ENCODE data around the gene SLC30A2. TPM values are rescaled to one million over a fixed set of nuclear protein-coding genes. Genes with fewer than 3 reads are reported as not detected.

The SLC30A2 gene
- total and polyA plus RNA-seq, 2 of the 13 experiments (the other 11 are each of a cell fraction or from before 2014, with no cell fraction given) = not detected

DNA sequence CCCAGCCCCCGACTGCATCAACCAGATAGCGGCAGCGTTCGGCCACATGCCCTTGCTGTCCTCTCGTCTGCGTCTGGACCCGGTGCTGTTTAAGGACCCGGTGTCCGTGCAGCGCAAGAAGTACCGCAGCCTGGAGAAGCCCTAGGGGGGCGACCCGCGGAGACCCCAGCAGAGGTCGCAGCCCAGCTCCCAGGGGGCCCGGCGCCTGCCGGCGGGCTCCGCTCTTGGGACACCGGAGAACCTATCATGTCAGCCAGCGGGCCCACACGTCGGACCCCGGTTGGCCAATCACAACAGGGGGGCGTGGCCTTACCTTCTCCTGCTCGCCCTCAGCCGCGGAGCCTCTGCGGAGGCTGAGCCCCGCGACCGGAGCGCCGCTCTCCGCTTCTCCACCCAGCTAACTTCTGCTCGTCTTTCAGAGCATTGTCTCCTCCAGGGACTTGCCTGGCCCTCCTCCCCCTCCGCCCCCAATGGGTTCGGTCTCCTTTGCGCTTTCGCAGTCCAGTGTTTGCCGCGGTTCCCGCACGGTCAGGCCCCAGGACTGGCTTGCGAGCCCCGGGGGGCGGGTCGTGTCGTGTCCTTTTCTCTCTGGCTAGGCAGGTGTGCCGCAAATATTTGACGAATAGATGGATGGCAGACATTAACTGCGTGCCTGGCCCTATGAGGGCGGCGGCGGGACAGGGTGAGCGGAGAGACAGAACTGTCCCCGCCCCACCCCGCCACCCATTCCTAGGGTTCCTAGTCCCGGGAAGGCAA lies 10.5 kb downstream of the SLC30A2 start (continued):
- TF ChIP-seq, protein P1, sequence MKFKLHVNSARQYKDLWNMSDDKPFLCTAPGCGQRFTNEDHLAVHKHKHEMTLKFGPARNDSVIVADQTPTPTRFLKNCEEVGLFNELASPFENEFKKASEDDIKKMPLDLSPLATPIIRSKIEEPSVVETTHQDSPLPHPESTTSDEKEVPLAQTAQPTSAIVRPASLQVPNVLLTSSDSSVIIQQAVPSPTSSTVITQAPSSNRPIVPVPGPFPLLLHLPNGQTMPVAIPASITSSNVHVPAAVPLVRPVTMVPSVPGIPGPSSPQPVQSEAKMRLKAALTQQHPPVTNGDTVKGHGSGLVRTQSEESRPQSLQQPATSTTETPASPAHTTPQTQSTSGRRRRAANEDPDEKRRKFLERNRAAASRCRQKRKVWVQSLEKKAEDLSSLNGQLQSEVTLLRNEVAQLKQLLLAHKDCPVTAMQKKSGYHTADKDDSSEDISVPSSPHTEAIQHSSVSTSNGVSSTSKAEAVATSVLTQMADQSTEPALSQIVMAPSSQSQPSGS (CRISPR knock-in tag; IDR thresholded peaks at IDR 0.05) = no peak
- no peak for TF ChIP-seq NFKBIZ (CRISPR knock-in tag; IDR thresholded peaks at IDR 0.05)
- TF ChIP-seq, protein P2, sequence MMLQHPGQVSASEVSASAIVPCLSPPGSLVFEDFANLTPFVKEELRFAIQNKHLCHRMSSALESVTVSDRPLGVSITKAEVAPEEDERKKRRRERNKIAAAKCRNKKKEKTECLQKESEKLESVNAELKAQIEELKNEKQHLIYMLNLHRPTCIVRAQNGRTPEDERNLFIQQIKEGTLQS (CRISPR knock-in tag; IDR thresholded peaks at IDR 0.05) = no peak
- TF ChIP-seq WIZ (CRISPR knock-in tag; IDR thresholded peaks at IDR 0.05) = no peak
- TF ChIP-seq, protein P3, sequence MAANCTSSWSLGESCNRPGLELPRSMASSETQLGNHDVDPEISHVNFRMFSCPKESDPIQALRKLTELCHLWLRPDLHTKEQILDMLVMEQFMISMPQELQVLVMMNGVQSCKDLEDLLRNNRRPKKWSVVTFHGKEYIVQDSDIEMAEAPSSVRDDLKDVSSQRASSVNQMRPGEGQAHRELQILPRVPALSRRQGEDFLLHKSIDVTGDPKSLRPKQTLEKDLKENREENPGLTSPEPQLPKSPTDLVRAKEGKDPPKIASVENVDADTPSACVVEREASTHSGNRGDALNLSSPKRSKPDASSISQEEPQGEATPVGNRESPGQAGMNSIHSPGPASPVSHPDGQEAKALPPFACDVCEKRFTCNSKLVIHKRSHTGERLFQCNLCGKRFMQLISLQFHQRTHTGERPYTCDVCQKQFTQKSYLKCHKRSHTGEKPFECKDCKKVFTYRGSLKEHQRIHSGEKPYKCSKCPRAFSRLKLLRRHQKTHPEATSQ (CRISPR knock-in tag; IDR thresholded peaks at IDR 0.05; ENCODE audit: borderline replicate concordance) = no peak
- no peak for TF ChIP-seq PITX1 (CRISPR knock-in tag; IDR thresholded peaks at IDR 0.05)
- TF ChIP-seq, protein P4, sequence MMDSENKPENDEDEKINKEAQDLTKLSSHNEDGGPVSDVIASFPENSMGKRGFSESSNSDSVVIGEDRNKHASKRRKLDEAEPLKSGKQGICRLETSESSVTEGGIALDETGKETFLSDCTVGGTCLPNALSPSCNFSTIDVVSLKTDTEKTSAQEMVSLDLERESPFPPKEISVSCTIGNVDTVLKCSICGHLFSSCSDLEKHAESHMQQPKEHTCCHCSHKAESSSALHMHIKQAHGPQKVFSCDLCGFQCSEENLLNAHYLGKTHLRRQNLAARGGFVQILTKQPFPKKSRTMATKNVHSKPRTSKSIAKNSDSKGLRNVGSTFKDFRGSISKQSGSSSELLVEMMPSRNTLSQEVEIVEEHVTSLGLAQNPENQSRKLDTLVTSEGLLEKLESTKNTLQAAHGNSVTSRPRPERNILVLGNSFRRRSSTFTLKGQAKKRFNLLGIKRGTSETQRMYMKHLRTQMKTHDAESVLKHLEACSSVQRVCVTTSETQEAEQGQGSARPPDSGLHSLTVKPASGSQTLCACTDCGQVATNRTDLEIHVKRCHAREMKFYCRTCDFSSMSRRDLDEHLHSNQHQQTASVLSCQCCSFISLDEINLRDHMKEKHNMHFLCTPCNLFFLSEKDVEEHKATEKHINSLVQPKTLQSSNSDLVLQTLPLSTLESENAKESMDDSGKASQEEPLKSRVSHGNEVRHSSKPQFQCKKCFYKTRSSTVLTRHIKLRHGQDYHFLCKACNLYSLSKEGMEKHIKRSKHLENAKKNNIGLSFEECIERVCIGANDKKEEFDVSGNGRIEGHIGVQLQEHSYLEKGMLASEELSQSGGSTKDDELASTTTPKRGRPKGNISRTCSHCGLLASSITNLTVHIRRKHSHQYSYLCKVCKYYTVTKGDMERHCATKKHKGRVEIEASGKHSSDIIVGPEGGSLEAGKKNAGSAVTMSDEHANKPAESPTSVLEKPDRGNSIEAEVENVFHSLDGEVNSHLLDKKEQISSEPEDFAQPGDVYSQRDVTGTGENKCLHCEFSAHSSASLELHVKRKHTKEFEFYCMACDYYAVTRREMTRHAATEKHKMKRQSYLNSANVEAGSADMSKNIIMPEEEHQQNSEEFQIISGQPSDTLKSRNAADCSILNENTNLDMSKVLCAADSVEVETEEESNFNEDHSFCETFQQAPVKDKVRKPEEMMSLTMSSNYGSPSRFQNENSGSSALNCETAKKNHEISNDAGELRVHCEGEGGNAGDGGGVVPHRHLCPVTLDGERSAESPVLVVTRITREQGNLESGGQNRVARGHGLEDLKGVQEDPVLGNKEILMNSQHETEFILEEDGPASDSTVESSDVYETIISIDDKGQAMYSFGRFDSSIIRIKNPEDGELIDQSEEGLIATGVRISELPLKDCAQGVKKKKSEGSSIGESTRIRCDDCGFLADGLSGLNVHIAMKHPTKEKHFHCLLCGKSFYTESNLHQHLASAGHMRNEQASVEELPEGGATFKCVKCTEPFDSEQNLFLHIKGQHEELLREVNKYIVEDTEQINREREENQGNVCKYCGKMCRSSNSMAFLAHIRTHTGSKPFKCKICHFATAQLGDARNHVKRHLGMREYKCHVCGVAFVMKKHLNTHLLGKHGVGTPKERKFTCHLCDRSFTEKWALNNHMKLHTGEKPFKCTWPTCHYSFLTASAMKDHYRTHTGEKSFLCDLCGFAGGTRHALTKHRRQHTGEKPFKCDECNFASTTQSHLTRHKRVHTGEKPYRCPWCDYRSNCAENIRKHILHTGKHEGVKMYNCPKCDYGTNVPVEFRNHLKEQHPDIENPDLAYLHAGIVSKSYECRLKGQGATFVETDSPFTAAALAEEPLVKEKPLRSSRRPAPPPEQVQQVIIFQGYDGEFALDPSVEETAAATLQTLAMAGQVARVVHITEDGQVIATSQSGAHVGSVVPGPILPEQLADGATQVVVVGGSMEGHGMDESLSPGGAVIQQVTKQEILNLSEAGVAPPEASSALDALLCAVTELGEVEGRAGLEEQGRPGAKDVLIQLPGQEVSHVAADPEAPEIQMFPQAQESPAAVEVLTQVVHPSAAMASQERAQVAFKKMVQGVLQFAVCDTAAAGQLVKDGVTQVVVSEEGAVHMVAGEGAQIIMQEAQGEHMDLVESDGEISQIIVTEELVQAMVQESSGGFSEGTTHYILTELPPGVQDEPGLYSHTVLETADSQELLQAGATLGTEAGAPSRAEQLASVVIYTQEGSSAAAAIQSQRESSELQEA (CRISPR knock-in tag; IDR thresholded peaks at IDR 0.05; ENCODE audit: not compliant biosample characterization) = no peak
- TF ChIP-seq SP5 (CRISPR knock-in tag; IDR thresholded peaks at IDR 0.05; ENCODE audit: borderline replicate concordance, low read depth) = peak; percentile 17; the same call in 1 of the 2 replicates
- TF ChIP-seq, protein P5, sequence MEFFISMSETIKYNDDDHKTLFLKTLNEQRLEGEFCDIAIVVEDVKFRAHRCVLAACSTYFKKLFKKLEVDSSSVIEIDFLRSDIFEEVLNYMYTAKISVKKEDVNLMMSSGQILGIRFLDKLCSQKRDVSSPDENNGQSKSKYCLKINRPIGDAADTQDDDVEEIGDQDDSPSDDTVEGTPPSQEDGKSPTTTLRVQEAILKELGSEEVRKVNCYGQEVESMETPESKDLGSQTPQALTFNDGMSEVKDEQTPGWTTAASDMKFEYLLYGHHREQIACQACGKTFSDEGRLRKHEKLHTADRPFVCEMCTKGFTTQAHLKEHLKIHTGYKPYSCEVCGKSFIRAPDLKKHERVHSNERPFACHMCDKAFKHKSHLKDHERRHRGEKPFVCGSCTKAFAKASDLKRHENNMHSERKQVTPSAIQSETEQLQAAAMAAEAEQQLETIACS (CRISPR knock-in tag; IDR thresholded peaks at IDR 0.05) = no peak
- 0 out of 2 replicates have a peak, but pooled peaks have one; percentile 2 for TF ChIP-seq KMT2B (CRISPR knock-in tag; IDR thresholded peaks at IDR 0.05)
- peak; percentile 35 for TF ChIP-seq POGZ (CRISPR knock-in tag; IDR thresholded peaks at IDR 0.05)
- TF ChIP-seq, protein P6, sequence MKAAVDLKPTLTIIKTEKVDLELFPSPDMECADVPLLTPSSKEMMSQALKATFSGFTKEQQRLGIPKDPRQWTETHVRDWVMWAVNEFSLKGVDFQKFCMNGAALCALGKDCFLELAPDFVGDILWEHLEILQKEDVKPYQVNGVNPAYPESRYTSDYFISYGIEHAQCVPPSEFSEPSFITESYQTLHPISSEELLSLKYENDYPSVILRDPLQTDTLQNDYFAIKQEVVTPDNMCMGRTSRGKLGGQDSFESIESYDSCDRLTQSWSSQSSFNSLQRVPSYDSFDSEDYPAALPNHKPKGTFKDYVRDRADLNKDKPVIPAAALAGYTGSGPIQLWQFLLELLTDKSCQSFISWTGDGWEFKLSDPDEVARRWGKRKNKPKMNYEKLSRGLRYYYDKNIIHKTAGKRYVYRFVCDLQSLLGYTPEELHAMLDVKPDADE (CRISPR knock-in tag; IDR thresholded peaks at IDR 0.05) = no peak
- TF ChIP-seq ATF7 (IDR thresholded peaks at IDR 0.05) = no peak
- TF ChIP-seq ATF7 (CRISPR knock-in tag; IDR thresholded peaks at IDR 0.05) = 0 out of 2 replicates have a peak, but pooled peaks have one; percentile 41
- no peak for TF ChIP-seq ZNF382 (CRISPR knock-in tag; IDR thresholded peaks at IDR 0.05; ENCODE audit: borderline replicate concordance)
